SW 1271 (cell line): Measurements from ENCODE around the gene VAPA.

Experiments
- DNase-seq, 2 experiments: peaks; one replicate each; lab custom pipeline; 2025; lab: John Stamatoyannopoulos, UW

Gene VAPA

DNA sequence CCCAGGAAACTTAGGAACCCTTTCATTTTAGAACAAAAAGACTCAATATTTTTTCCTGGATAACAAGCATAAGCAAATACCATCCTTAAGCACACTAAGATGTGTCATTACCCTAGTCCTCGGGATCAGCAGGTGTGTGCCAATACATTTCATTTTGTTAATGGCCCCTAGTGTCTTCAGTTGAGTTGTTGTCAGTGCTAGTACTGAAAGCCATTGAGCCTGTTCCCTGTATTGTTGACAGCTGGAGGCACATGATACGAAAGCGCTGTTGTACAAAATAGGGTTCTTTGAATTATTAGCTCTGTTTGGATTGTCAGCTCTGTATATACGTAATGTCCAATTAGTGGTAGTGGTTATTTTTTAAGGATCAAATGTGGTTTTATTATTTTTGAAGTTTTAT lies 29.5 kb downstream of the VAPA start:
- DNase-seq, result no peak

DNA sequence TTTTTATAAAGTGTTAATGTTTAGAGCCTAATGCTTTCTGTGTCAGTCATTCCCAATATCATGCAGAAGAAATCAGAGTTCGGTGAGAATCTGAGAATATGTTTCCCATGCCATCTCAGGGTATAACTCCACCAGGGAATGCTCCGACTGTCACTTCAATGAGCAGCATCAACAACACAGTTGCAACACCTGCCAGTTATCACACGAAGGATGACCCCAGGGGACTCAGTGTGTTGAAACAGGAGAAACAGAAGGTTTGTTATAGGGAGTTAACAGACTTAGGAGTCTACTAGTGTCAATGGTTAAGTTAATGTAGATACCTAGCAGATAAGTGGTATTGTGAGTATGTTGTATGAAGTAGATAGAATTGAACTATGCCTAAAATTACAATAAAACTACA lies 31.0 kb downstream of the VAPA start:
- DNase-seq, result no peak

DNA sequence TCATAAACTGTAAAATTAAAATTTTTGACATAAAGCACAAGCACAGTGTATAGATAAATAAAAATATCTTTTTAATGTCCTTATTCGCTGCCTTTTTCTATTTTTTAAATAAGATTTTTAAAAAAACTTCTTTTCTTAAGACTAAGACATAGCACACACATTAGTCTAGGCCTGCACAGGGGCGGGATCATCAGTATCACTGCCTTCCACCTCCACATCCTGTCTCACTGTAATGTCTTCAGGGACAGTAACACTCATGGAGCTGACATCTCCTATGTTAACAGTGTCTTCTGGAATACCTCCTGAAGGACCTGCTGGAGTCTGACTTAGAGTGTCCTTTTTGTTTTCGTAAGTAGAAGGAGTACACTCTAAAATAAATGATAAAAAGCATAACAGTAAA lies 33.0 kb downstream of the VAPA start:
- no peak for DNase-seq

DNA sequence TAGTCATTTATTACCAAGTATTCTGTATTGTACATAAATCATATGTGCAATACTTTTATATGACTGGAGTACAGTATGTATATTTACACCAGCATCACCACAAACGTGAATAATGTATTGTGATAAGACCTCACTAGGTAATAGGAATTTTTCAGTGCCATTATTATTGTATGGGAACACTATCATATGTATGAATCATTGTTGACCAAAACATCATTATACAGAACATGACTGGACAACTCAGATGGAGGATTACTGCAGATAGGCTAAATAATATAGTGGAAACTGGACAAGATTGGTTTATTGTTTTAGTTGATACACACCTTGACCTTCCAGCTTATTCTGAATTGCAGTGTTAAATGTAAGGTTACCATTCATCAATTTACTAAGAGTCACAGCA lies 33.4 kb downstream of the VAPA start:
- DNase-seq, result no peak

- DNase-seq, result no peak
These were observed 35.5 kb downstream of the VAPA start for GRCh38 chr18:9949315-9949714.

GRCh38 chr18:9949861-9950260 lies 36.0 kb downstream of the VAPA start:
- DNase-seq, result no peak

- no peak for DNase-seq
These were observed 36.6 kb downstream of the VAPA start for GRCh38 chr18:9950289-9951016.

DNA sequence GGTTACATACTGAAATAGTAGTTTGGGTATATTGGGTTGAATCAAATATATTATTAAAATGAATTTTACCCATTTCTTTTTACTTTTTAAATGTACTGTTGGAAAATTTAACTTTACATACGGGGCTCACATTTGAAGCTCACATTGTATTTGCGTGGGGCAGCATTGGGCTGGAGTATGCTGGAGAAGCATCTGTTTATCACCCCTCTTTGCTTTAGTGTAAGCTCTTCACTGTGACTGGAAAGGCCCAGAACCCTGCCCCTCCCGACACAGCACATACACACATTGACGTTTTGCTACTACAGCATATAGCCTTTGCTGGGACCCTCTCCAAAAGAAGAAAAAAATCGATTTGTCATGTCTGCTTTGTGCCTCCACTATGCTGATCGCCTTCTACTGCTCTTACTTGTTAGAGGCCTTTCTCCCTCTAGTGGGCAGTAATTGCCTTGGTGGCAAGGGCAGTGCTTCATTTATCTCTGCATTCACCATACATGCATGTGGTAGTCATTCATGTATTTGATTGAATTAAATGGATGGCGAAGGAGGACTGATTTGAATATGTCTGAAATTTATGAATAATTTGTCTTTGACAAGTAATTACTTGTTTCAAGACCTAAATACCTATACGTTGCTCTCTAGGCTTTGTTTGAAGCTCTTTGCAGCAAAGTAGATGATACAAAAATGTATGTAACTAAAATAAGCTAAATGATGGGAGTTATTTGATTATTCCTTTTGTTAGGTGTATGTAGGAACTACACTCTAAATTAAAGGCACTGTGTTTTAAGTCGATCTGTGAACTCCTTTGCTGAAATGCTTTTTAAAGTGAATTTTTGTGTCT lies 37.4 kb downstream of the VAPA start:
- peak in 1 of 2 experiments; percentile 42 for DNase-seq

GRCh38 chr18:9952633-9953416 lies 39.0 kb downstream of the VAPA start:
- DNase-seq, result no peak

DNA sequence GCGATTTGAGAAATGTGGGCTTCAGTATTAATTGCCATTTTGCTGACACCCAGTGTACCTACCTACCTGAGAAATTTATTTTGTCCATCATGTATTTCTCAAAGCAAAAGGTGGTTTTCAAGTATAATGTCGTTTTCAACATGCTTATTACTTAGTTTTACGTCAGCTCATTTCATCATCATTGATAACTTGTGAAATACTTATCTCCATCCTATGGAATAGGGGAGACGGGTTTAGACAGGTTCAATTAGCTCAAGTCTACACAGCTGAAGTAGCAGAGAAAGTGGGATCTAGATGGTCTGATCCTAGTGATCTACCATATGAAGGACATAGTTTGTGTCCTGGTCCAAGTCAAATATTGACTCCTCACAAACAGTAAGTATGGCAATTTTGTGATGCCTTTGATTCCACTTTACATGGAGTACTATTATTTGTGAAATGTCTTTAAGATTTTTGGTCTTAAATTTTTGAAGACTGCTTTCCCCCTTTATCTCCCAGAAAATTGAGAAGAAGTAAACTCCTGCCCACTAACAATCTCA lies 45.1 kb downstream of the VAPA start:
- no peak for DNase-seq

DNA sequence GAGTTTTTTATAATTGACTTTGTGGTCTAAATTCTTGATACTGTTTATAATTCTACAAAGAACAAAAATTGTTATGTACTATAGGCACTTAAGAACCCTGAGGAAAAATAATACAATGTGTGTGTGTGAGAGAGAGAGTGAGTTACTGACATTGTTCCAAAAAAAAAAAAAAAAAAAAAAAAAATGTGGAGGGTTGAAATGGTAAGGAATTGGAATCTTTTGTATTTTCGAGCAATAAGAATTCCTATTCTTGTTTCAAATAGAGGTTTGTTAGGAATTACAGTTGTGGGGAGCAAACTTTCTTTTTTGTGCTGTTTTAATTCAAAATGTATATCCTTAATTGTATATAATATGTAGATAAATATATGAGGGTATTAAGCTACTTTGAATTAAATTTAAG lies 45.7 kb downstream of the VAPA start:
- no peak for DNase-seq

- DNase-seq, result no peak
These were observed 46.6 kb downstream of the VAPA start for GRCh38 chr18:9960258-9960904.

DNA sequence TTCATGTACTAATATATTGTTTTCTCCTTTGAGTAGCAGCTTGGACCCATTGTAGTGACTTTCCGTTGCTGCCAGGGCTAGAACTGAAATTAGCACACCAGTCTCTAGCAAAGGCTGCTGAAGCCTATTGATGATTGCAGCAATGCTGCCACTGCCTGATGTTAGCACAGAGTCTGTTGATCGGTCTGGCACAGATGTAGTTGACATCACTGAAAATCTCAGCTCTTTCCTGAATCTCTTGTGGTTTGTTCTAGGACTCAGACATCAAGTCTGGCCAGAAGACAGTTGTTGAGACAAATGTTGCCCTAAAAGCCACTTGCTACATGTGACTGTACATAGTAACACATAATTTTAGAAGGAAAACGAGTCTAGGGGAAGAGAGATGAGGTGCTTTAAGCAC lies 47.2 kb downstream of the VAPA start:
- DNase-seq, result no peak

- DNase-seq, result no peak
These were observed 52.2 kb downstream of the VAPA start for GRCh38 chr18:9965711-9966624.

- DNase-seq, result no peak
These were observed 54.4 kb downstream of the VAPA start for GRCh38 chr18:9968081-9968848.

DNA sequence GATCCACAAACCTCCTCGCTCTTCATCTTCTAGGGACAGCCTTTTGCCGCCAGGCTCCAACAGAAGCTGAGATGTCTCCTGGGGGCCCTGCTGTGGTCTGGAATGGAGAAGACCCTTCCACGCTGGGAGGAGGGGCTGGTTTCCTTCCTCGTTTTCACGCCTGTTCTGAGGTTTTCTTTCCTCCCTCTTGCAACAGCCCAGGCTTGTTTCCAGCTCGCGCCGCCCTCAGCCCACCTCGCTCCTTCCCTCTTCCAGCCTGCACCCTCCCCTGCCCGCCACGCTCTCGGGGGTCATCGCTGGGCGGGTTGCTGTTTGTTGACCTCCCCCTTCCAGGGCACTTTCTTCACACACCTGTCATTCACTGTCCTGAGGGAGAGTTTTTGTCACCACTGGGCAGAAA lies 55.4 kb downstream of the VAPA start:
- DNase-seq, result no peak

GRCh38 chr18:9971313-9971920 lies 57.6 kb downstream of the VAPA start:
- peak in 1 of 2 experiments; percentile 57 for DNase-seq

- no peak for DNase-seq
These were observed 59.7 kb downstream of the VAPA start for GRCh38 chr18:9973470-9973869.

DNA sequence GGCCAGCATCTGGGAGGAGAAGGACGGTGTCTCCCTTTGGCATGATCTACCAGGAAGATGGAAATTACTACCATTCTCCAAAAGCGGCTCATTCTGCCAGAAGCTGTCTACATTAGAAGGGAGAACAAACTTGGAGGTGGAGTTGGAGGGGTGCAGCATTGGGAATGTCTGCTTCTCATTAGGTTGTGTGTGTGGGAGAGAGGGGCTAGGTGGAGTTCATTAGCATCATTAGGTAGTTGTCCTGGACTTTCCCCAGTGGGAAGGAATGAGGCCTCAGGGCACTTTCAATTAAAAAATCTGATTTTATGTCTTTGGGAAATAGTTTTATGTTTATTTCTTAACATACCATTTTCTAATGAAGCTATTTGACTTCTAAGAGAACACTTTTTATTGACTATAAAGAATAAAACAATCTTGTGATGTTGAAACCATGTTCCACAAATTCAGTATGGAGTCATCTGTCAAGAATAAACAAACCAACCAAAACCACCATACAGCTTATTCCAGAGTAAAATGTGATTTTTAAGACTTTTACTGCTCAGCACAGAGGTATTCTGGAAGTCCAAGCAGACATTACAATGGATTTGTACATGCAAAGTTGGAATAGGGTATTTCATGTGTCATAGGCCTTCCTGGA lies 60.6 kb downstream of the VAPA start:
- DNase-seq, result no peak
